ENCODE measurements around the gene MYOF.

- no peak for TF ChIP-seq CTCF (IDR thresholded peaks at IDR 0.05)
- no peak for TF ChIP-seq POLR2A (IDR thresholded peaks at IDR 0.05)
Observed at GRCh38 chr10:93431361-93431760, 50.8 kb downstream of the MYOF start.
